Frontal cortex (tissue), 4 donors: ENCODE data around the gene MT3. TPM values are rescaled to one million over a fixed set of nuclear protein-coding genes. Genes with fewer than 3 reads are reported as not detected.
"Not testable (repeated sequence)": the region's sequence is repeated elsewhere in the genome, so short reads cannot be mapped to it uniquely, and the experiment has no call there.

Experiments used
- DNase-seq, 2 donors: peaks; one replicate each; pipeline ENCODE4 v3.0.0; 2012; ENCODE audit warnings: low spot score in 2 of 2
- FAIRE-seq: peaks from 2 replicates; lab custom pipeline; 2012; peaks lifted over from hg19 to GRCh38; lab: Jason Lieb, UNC
- total RNA-seq: library from RNA; depleted of rRNA; stranded (reverse); fragments of >200 nt; gene quantifications from one replicate; pipeline ENCODE4 v1.2.3, GENCODE V29; 2014
- donor health status: control.
- donor health status: control.
- donor health status: control.

The MT3 gene
- total RNA-seq, 1 donor from 2014 or later: 7.3 TPM

DNA sequence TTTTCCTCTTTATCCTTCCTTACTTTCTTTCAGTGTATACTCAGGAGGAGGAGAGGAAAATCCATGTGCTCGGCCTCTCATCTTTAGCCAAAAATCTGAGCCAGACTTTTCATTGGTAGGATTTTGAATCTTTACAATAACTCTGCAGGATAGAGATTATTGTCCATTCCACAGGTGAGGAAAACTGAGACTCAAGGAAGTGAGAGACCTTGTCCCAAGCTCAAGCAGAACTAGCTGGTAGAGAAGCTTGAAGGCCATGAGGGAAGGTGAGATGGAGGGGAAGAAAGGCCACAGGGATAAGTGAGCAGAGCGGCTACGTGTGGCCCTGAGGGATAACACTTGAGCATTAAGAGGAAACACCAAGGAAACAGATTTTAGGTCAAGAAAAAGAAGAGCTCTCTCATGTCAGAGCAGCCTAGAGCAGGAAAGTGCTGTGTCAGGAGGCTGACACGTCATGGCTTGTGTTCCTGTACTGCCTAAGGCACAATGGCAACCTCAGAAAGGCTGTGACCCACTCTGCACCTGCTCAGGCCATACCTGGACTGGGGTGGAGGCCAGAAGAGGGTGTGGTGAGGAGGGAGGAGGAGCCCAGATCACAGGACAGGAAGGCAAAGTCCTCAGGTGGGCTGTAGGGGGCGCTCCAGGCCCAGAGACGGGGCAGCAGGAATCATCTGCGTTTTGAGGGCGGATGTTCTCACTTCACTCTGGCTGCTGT lies 12.6 kb upstream of the MT3 start:
- DNase-seq (no peak), FAIRE-seq (no peak)

DNA sequence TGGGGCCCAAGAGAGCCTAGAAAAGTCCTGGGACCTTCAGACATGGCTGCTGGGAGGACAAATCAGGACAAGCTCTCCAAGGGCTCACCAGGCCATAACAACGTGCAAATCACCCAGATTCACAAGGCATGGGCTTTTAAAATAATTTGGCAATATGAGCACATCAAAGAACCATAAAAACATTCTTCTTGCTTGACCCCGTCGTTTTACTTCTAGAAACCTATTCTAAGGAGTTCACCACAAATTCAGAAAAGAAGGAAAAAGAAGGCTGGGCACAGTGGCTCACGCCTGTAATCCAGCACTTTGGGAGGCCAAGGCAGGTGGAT lies 12.1 kb upstream of the MT3 start:
- DNase-seq (no peak), FAIRE-seq (no peak)

DNA sequence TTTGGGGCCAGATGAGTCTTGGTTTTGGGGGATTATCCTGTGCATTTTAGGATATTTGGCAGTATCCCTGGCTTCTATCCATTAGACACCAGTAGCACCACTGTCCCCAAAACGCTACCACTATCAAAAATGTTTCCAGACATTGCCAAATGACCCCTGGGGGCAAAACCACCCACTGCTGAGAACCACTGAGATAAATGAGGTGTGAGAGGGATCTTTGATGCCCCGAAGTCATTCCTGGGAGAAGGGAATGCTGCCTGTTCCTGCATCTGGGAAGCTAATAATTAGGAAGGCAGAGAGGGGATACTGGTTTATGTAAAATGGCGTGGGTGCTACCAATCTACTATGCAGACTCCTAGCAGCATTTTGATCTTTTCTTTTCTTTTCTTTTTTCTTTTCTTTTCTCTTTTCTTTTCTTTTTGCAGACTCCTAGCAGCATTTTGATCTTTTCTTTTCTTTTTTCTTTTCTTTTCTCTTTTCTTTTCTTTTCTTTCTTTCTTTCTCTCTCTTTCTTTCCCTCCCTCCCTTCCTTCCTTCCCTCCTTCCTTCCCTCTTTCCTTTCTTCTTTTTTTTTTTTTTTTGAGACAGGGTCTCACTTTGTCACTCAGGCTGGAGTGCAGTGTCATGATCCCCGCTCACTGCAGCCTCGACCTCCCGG lies 8.8 kb upstream of the MT3 start:
- DNase-seq: no peak
- no peak for FAIRE-seq

- FAIRE-seq, DNase-seq: not testable (repeated sequence)
Observed at GRCh38 chr16:56582911-56583310, 6.4 kb upstream of the MT3 start.

GRCh38 chr16:56583351-56584168 lies 5.8 kb upstream of the MT3 start:
- no peak for FAIRE-seq
- DNase-seq: no peak

GRCh38 chr16:56584276-56584675 lies 5.1 kb upstream of the MT3 start:
- no peak for DNase-seq
- FAIRE-seq: no peak

DNA sequence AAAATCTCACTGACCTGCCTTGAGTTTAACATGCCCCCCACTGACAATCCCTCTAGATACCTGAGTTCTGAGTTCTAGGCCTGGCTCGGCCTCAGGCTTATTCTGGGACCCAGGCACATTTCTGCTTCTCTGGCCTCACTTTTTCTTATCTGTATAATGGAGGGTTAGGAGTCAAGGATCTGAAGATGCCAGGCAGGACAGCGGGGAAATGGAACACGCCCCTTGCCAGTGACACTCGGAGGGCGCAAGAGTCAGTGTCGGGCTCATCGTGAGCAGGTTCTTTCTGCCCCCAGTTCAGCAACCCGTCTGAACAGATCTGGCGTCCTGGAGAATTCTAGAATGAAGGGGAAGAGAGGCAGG lies 567 bp upstream of the MT3 start:
- FAIRE-seq (no peak), DNase-seq (no peak)

DNA sequence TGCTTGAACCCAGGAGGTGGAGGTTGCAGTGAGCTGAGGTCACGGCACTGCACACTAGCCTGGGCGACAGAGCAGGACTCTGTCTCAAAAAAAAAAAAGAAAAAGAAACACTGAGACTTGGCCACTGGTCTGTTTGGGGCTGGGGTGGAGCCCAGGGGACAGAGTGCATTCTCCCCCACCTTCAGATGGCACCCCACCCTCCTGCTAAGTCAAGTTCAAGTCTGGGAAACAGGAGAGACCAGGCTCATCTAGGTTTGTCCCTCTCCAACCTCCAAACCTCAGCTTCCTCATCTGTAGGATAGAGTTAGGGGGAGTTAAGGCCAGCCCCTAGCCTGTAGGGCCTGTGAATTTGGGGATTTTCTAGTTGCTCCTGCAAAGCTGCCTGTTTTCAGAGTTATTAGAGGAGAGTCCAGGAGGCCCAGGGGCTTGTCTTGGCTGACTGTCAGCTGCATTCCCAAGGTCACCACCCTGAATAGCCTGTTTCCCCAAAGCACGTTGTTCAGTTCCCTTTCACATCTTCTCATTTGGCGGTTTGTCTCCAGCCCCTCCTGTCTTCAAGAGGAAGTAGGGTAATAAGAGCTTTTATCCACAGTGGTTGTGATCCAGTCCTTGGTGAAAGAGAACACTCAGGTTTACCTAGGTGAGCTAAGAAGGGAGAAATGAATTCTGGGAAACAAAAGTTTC lies 2.2 kb downstream of the MT3 start:
- DNase-seq (no peak), FAIRE-seq (no peak)

GRCh38 chr16:56593573-56594291 lies 4.4 kb downstream of the MT3 start:
- FAIRE-seq: no peak

GRCh38 chr16:56594292-56594619 lies 4.9 kb downstream of the MT3 start:
- FAIRE-seq (no peak), DNase-seq (no peak)

More at GRCh38 chr16:56593573-56594291, 4.4 kb downstream of the MT3 start:
- DNase-seq: no peak

GRCh38 chr16:56600398-56600999 lies 11.2 kb downstream of the MT3 start:
- DNase-seq: no peak

GRCh38 chr16:56601325-56601724 lies 12.0 kb downstream of the MT3 start:
- FAIRE-seq (no peak), DNase-seq (no peak)

More at GRCh38 chr16:56600398-56600999, 11.2 kb downstream of the MT3 start:
- no peak for FAIRE-seq

DNA sequence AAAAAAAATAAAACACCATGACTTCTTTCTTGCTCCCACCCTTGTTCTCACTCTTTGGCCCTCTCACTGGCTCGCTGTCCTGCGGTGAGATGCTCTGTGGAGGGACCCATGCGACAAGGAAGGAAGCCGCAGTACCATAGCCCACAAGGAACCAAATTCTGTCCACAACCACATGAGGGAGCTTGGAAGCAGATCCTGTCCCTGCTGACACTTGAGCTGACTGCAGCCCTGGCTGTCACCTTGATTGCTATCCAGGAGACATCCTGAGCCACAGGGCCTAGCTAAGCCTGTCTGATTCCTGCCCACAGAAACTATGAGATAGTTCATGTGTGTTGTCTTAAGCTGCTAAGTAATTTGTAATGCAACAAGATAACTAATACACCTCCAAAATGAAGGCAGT lies 14.3 kb downstream of the MT3 start:
- no peak for FAIRE-seq
- DNase-seq: no peak

DNA sequence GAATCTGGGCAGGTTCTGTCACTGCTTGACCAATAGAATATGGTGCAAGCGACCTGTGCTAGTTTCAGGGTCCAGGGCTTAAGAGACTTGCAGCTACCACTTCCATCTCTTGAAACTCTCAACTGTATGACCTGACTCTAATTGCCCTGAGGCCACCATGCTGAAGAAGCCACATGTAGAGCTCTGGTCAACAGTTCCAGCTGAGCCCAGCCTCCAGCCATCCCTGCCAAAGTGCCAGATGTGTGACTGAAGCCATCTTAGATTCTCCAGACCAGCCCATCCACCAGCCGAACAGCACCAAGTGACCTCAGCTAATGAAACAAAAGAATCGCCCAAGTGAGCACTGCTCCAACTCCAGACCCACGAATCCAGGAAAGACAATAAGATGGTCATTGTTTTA lies 15.6 kb downstream of the MT3 start:
- no peak for FAIRE-seq
- DNase-seq: no peak

DNA sequence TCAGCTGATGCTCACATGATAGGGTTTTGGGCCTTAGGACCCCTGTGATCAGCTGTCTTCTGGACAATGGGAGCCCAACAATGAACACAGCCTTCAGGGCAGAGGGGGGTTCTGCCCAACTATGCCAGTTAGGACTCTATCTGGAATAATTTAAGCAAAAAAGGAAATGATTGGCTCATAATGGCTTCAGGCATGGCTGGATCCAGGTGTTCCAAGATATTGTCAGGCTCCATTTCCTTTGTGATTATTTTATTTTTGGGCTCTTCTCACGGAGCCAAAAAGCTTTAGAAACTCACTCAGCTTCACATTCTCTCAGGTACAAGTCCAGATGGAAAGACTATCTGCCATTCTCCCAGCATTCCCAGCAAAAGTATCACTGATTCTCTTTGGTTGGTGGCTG lies 16.1 kb downstream of the MT3 start:
- DNase-seq: no peak
- FAIRE-seq: no peak

DNA sequence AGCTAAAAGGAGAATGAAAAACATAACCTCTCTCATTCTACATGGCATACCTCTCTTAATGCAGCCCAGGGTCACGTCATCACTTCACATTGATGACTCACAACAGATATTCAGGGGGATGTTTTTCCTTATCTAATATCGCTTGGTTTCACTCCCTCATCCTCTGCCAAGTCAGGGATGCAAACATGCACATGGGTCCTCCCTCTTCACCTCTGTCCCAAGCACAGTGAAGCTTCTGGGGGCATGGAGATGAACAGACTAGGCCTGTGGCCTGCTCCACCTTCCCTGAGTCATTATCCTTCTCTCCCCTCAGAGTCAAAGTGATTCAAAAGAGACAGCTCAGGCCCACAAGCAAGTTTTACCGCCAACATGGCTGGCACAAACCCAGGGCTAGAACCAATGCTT lies 16.7 kb downstream of the MT3 start:
- DNase-seq (no peak), FAIRE-seq (no peak)

GRCh38 chr16:56606476-56607108 lies 17.3 kb downstream of the MT3 start:
- DNase-seq (no peak), FAIRE-seq (no peak)

GRCh38 chr16:56607109-56607618 lies 17.8 kb downstream of the MT3 start:
- DNase-seq (no peak), FAIRE-seq (no peak)

DNA sequence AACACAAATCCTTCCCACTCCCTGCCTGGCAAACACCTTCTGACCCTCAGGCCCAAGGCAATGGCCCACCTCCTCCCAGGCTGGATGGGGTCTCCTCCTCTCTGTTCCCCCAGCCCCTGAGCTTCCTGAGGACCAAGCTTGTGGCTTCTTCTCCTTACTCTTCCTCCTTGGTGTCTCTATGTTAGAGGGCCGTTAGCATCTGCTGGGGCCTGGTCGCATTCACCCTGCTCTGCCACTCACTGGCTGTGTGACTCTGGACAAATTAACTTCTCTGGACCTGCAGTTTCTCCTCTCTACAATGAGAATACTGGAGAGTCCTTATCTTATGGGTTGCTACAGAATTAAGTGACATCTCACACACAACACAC lies 18.3 kb downstream of the MT3 start:
- no peak for FAIRE-seq
- DNase-seq: no peak
